ENCODE data around the gene TMTC1. TPM values are rescaled to one million over a fixed set of nuclear protein-coding genes. Genes with fewer than 3 reads are reported as not detected.

Gene TMTC1
- total RNA-seq, 1 experiment from 2014 or later = 6.1 TPM

GRCh38 chr12:29497588-29497987 is 286.2 kb downstream of the TMTC1 start, which contains the start of gene OVCH1:
Gene OVCH1, minus strand, starts transcription at chr12:29497686. Its CDS starts 0 bp downstream, at chr12:29497686.
- POLR2A ChIA-PET (ENCODE audit: low non-redundant PET) = no interaction called here
- intact Hi-C loops (cut with micrococcal nuclease; ENCODE audit: unreplicated experiment) = no loop called here
- CTCF ChIA-PET = no interaction called here
- H3K27ac ChIP-seq (ENCODE audit: low read depth, low read length, poor library complexity, severe bottlenecking) = no peak within 1 kb of the TSS
- no peaks in the 10 kb centered on the region for H3K36me3 ChIP-seq (ENCODE audit: insufficient read depth, low read length, poor library complexity, severe bottlenecking)
- no peaks in the 10 kb centered on the region for H3K9me3 ChIP-seq (ENCODE audit: low read depth, low read length, poor library complexity, severe bottlenecking)
- TF ChIP-seq EZH2 (IDR thresholded peaks at IDR 0.05; ENCODE audit: borderline replicate concordance, low read depth, low read length, poor library complexity, severe bottlenecking) (no peak), CTCF (conservative IDR thresholded peaks at IDR 0.05; ENCODE audit: low read depth, low read length) (no peak)
- H3K27me3 ChIP-seq (replicated peaks; ENCODE audit: insufficient read depth, low read depth, low read length, poor library complexity) = no peaks in the 10 kb centered on the region
- DNase-seq (ENCODE audit: low spot score) = no peak
- H3K4me1 ChIP-seq (ENCODE audit: insufficient read depth, low read length, poor library complexity, severe bottlenecking) = peaks cover 3% of the 10 kb centered on the region
- H3K4me3 ChIP-seq (ENCODE audit: low read depth, low read length, poor library complexity, severe bottlenecking) = no peak within 1 kb of the TSS
- no TSS peak for BruUV-seq (replicated peaks)

- no peaks in the 10 kb centered on the region for H3K4me1 ChIP-seq (ENCODE audit: insufficient read depth, low read length, poor library complexity, severe bottlenecking)
- H3K36me3 ChIP-seq (ENCODE audit: insufficient read depth, low read length, poor library complexity, severe bottlenecking) = no peaks in the 10 kb centered on the region
- H3K27ac ChIP-seq (ENCODE audit: low read depth, low read length, poor library complexity, severe bottlenecking) = no peak overlapping the region
- ChIA-PET POLR2A (ENCODE audit: low non-redundant PET) (no interaction called here), CTCF (no interaction called here)
- no peaks in the 10 kb centered on the region for H3K27me3 ChIP-seq (replicated peaks; ENCODE audit: insufficient read depth, low read depth, low read length, poor library complexity)
- DNase-seq (ENCODE audit: low spot score) = no peak
- no peaks in the 10 kb centered on the region for H3K9me3 ChIP-seq (ENCODE audit: low read depth, low read length, poor library complexity, severe bottlenecking)
- intact Hi-C loops (cut with micrococcal nuclease; ENCODE audit: unreplicated experiment) = no loop called here
- TF ChIP-seq CTCF (conservative IDR thresholded peaks at IDR 0.05; ENCODE audit: low read depth, low read length) (no peak), EZH2 (IDR thresholded peaks at IDR 0.05; ENCODE audit: borderline replicate concordance, low read depth, low read length, poor library complexity, severe bottlenecking) (no peak)
- H3K4me3 ChIP-seq (ENCODE audit: low read depth, low read length, poor library complexity, severe bottlenecking) = no peak overlapping the region
- BruUV-seq (replicated peaks) = no TSS peak
Measured at GRCh38 chr12:29492891-29493290, 290.9 kb downstream of the TMTC1 start.

- no peak for DNase-seq (ENCODE audit: low spot score)
- POLR2A ChIA-PET (ENCODE audit: low non-redundant PET) = no interaction called here
- CTCF ChIA-PET = no interaction called here
- no TSS peak for BruUV-seq (replicated peaks)
- intact Hi-C loops (cut with micrococcal nuclease; ENCODE audit: unreplicated experiment) = no loop called here
- Histone ChIP-seq H3K36me3 (ENCODE audit: insufficient read depth, low read length, poor library complexity, severe bottlenecking) (no peaks in the 10 kb centered on the region), H3K27me3 (replicated peaks; ENCODE audit: insufficient read depth, low read depth, low read length, poor library complexity) (peaks cover 2% of the 10 kb centered on the region), H3K4me1 (ENCODE audit: insufficient read depth, low read length, poor library complexity, severe bottlenecking) (no peaks in the 10 kb centered on the region), H3K27ac (ENCODE audit: low read depth, low read length, poor library complexity, severe bottlenecking) (no peak overlapping the region), H3K4me3 (ENCODE audit: low read depth, low read length, poor library complexity, severe bottlenecking) (no peak overlapping the region), H3K9me3 (ENCODE audit: low read depth, low read length, poor library complexity, severe bottlenecking) (no peaks in the 10 kb centered on the region)
- TF ChIP-seq CTCF (conservative IDR thresholded peaks at IDR 0.05; ENCODE audit: low read depth, low read length) (no peak), EZH2 (IDR thresholded peaks at IDR 0.05; ENCODE audit: borderline replicate concordance, low read depth, low read length, poor library complexity, severe bottlenecking) (no peak)
Measured at GRCh38 chr12:29486972-29487371, 296.8 kb downstream of the TMTC1 start.
